Measurements from ENCODE around the gene EIF1. TPM values are rescaled to one million over a fixed set of nuclear protein-coding genes. Genes with fewer than 3 reads are reported as not detected.

EIF1 gene
- total RNA-seq, 2 donors from 2014 or later: 526 to 573 TPM

DNA sequence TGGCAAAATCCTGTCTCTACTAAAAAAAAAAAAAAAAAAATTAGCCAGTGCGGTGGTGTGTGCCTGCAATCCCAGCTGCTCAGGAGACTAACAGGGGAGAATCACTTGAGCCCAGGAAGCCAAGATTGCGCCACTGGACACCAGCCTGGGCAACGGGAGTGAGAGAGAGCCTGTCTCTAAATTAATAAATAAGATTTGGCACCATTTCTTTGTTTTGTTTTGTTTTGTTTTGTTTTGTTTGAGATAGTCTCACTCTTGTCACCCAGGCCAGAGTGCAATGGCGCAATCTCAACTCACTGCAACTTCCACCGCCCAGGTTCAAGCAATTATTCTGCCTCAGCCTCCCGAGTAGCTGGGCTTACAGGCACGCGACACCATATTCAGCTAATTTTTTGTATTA lies 14.0 kb downstream of the EIF1 start:
- H3K36me3 Mint-ChIP-seq (ENCODE audit: low read depth): no peaks in the 10 kb centered on the region
- H3K27ac ChIP-seq (ENCODE audit: low read depth, low read length): no peak overlapping the region
- no peaks in the 10 kb centered on the region for H3K27me3 ChIP-seq (ENCODE audit: control insufficient read depth, insufficient read depth, low read length, poor library complexity, severe bottlenecking)
- H3K9ac ChIP-seq (ENCODE audit: extremely low read depth, low read length, poor library complexity, severe bottlenecking): no peak overlapping the region
- H3K27ac Mint-ChIP-seq: no peak overlapping the region
- H3K4me1 Mint-ChIP-seq: peaks cover 9% of the 10 kb centered on the region
- no peaks in the 10 kb centered on the region for H3K36me3 ChIP-seq (ENCODE audit: control insufficient read depth, insufficient read depth, low read length)
- H3K4me1 ChIP-seq (ENCODE audit: control insufficient read depth, insufficient read depth, low read length): no peaks in the 10 kb centered on the region
- TF ChIP-seq, protein P1, sequence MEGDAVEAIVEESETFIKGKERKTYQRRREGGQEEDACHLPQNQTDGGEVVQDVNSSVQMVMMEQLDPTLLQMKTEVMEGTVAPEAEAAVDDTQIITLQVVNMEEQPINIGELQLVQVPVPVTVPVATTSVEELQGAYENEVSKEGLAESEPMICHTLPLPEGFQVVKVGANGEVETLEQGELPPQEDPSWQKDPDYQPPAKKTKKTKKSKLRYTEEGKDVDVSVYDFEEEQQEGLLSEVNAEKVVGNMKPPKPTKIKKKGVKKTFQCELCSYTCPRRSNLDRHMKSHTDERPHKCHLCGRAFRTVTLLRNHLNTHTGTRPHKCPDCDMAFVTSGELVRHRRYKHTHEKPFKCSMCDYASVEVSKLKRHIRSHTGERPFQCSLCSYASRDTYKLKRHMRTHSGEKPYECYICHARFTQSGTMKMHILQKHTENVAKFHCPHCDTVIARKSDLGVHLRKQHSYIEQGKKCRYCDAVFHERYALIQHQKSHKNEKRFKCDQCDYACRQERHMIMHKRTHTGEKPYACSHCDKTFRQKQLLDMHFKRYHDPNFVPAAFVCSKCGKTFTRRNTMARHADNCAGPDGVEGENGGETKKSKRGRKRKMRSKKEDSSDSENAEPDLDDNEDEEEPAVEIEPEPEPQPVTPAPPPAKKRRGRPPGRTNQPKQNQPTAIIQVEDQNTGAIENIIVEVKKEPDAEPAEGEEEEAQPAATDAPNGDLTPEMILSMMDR (conservative IDR thresholded peaks at IDR 0.05): no peak
- H3K9me3 ChIP-seq (ENCODE audit: control insufficient read depth, low read length): no peaks in the 10 kb centered on the region
- H3K4me3 ChIP-seq (ENCODE audit: low read length): no peak overlapping the region
- H3K4me3 Mint-ChIP-seq: no peak overlapping the region
- peaks cover 2% of the 10 kb centered on the region for H3K9me3 Mint-ChIP-seq
- WGBS, 2 experiments (ENCODE audit: insufficient coverage in 1 of 2, insufficient read length in 1 of 2): 93 to 96% methylated on average over 7 to 8 of the region's 8 CpGs
- DNase-seq: no peak
- peaks cover 46% of the 10 kb centered on the region for H3K27me3 Mint-ChIP-seq (ENCODE audit: insufficient read depth)

DNA sequence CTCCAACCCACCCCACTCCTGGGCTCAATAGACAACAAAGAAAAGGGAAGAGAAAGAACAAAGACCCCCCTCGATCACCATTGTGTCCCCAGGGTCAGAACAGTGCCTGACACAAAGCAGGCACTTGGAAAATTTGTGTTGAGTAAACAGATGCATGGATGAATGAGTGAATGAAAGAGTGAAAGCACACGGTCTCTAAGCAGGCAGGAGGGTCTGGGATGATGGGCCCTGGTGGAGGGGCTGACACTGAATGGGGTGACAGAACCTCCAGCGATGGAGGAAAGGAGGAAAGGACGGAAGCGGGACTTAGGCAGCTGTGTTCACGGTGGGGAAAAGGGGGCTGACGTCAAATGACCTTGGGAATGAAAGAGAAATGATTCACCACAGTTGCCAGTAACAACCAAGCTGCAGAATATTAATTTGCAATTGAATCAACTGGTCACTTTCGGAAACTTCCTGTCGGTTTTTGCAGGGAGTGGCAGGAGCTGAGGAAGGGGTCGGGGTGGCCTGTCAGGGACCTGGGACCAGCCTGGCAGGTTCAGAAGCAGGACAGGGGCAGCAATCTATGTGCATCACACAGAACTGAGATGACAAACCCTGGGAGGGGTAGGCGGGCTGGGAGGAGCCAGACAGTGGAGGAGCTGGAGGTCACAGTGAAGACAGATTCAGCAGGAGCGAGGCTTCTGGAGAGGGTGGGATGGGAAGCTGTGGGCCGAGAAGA lies 16.7 kb downstream of the EIF1 start:
- no peak overlapping the region for H3K4me3 Mint-ChIP-seq
- peaks cover 8% of the 10 kb centered on the region for H3K9me3 Mint-ChIP-seq
- Histone ChIP-seq H3K27me3 (ENCODE audit: control insufficient read depth, insufficient read depth, low read length, poor library complexity, severe bottlenecking) (peaks cover under 1% of the 10 kb centered on the region), H3K4me3 (ENCODE audit: low read length) (no peak overlapping the region), H3K9me3 (ENCODE audit: control insufficient read depth, low read length) (no peaks in the 10 kb centered on the region), H3K9ac (ENCODE audit: extremely low read depth, low read length, poor library complexity, severe bottlenecking) (no peak overlapping the region), H3K4me1 (ENCODE audit: control insufficient read depth, insufficient read depth, low read length) (no peaks in the 10 kb centered on the region), H3K27ac (ENCODE audit: low read depth, low read length) (no peak overlapping the region), H3K36me3 (ENCODE audit: control insufficient read depth, insufficient read depth, low read length) (no peaks in the 10 kb centered on the region)
- peaks cover 9% of the 10 kb centered on the region for H3K4me1 Mint-ChIP-seq
- WGBS, 2 experiments (ENCODE audit: insufficient coverage in 1 of 2, insufficient read length in 1 of 2): 42 to 54% methylated on average over 11 to 13 of the region's 13 CpGs
- H3K27me3 Mint-ChIP-seq (ENCODE audit: insufficient read depth): peaks cover 74% of the 10 kb centered on the region
- H3K27ac Mint-ChIP-seq: no peak overlapping the region
- DNase-seq: peak; percentile 81
- TF ChIP-seq, protein P1 (conservative IDR thresholded peaks at IDR 0.05): no peak
- H3K36me3 Mint-ChIP-seq (ENCODE audit: low read depth): no peaks in the 10 kb centered on the region

DNA sequence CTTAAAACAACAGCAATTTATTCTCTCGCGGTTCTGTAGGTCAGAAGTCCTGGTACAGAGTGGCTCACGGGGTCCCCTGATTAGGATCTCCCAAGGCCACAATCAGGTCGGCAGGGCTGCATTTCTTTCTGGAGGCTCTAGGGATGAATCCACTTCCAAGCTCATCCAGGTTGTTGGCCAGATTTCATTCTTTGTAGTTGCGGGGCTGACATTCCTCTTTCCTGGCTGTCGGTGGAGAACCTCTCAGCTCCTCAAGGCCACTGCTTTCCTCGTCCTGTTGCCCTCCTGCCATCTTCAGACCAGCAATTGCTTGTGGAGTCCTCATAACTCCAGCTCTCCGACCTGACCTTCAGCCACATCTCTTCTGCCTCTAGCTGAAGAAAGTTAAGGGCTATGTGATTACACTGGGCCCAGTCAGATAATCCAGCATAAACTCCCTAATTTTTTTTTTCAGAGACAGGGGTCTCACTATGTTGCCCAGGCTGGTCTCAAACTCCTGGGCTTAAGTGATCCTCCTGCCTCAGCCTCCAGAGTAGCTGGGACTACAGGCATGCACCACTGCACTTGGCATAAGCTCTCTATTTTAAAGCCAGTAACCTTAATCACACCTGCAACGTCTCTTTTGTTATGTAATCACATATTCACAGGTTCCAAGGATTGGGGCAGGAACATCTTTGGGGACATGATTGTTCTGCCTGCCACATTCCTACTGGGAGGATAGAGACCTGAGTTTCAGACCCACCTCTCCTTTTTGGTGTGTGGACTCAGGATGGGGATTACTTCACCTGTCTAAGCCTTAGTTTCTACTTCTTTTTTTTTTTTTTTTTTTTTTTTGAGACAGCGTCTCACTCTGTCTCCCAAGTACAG lies 19.4 kb downstream of the EIF1 start:
- Mint-ChIP-seq H3K9me3 (peaks cover 8% of the 10 kb centered on the region), H3K4me1 (peaks cover 9% of the 10 kb centered on the region), H3K27ac (no peak overlapping the region), H3K27me3 (ENCODE audit: insufficient read depth) (peaks cover 87% of the 10 kb centered on the region), H3K36me3 (ENCODE audit: low read depth) (no peaks in the 10 kb centered on the region), H3K4me3 (no peak overlapping the region)
- Histone ChIP-seq H3K9ac (ENCODE audit: extremely low read depth, low read length, poor library complexity, severe bottlenecking) (no peak overlapping the region), H3K9me3 (ENCODE audit: control insufficient read depth, low read length) (no peaks in the 10 kb centered on the region), H3K27ac (ENCODE audit: low read depth, low read length) (no peak overlapping the region), H3K4me3 (ENCODE audit: low read length) (no peak overlapping the region), H3K27me3 (ENCODE audit: control insufficient read depth, insufficient read depth, low read length, poor library complexity, severe bottlenecking) (peaks cover 16% of the 10 kb centered on the region), H3K4me1 (ENCODE audit: control insufficient read depth, insufficient read depth, low read length) (no peaks in the 10 kb centered on the region), H3K36me3 (ENCODE audit: control insufficient read depth, insufficient read depth, low read length) (no peaks in the 10 kb centered on the region)
- DNase-seq: no peak
- TF ChIP-seq, protein P1 (conservative IDR thresholded peaks at IDR 0.05): no peak
- 84 to 88% methylated on average over 8 to 10 of the region's 10 CpGs for WGBS, 2 experiments (ENCODE audit: insufficient coverage in 1 of 2, insufficient read length in 1 of 2)

All from endodermal cell (in vitro differentiated cells).